GM12872 (cell line): ENCODE data around the gene RAB13.

Source experiments
- CTCF ChIP-seq: IDR thresholded peaks from 3 replicates; pipeline ENCODE4 v1.5.1; 2011; ENCODE audit warnings: low read depth, mild to moderate bottlenecking, low read length, moderate library complexity; ENCODE audit not compliant: insufficient read depth

Gene RAB13

GRCh38 chr1:153968972-153969371 lies 17.2 kb downstream of the RAB13 start:
- TF ChIP-seq CTCF: no peak

DNA sequence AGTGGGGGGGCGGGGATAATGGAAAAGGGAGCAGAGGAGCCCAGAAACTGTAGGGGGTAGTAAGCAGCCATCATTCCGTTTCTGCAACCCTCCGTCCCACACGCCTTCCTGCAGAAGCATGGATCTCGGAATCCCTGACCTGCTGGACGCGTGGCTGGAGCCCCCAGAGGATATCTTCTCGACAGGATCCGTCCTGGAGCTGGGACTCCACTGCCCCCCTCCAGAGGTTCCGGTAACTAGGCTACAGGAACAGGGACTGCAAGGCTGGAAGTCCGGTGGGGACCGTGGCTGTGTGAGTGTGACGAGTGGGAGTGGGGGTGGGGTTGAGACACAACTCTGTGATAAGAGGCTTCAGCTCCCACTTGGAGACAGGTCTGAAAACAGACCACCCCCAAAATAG lies 17.7 kb downstream of the RAB13 start:
- no peak for TF ChIP-seq CTCF

- no peak for TF ChIP-seq CTCF
Measured at GRCh38 chr1:153968000-153968363, 18.2 kb downstream of the RAB13 start.

DNA sequence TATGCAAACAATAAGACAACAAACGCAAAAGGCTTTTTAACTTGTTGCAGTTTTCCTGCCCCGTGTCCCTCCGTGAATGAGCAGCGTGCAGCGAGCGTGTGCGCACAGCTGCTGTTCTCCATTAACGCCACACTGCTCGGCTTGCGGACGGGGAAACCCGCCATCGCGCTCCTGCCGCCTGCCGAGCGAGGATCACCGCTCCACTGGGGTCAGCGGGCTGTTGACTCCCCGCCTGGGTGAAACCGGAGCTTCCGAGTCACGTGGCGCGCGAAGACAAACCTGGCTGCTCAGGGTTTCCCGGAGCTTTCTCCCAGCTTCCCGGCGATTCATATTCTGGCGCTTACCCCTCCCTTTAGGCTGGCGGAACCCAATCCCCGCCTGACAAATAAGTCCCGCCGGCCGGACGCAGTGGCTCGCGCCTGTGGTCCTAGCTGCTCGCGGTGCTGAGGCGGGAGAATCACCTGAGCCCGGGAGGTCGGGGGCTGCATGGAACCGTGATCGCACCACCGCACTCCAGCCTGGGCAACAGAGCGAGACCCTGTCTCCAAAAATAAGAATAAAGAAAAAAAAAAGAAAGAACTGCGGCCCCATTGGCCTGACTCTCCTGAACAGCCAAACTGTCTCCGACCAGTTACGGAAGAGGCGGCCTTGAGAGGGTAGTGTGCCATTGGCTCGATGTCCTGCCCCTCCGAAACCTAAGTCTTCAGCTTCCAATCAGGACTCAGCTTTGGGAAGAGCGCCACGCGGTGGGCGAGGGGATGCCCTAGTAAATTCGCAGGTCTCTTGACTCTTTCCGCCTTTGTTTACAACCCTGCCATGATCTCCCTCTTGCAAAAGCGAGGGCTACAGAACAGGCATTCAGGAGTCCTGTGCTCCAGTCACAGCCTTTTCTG lies 18.8 kb downstream of the RAB13 start, which contains the start of gene CREB3L4:
CREB3L4 (plus strand) TSS at position 796 of the 893 bp plus-strand sequence. CDS start 624 bp downstream, outside the sequence.
- TF ChIP-seq CTCF: peak; percentile 56

- no peak for TF ChIP-seq CTCF
Measured at GRCh38 chr1:153963850-153964331, 22.2 kb downstream of the RAB13 start.

DNA sequence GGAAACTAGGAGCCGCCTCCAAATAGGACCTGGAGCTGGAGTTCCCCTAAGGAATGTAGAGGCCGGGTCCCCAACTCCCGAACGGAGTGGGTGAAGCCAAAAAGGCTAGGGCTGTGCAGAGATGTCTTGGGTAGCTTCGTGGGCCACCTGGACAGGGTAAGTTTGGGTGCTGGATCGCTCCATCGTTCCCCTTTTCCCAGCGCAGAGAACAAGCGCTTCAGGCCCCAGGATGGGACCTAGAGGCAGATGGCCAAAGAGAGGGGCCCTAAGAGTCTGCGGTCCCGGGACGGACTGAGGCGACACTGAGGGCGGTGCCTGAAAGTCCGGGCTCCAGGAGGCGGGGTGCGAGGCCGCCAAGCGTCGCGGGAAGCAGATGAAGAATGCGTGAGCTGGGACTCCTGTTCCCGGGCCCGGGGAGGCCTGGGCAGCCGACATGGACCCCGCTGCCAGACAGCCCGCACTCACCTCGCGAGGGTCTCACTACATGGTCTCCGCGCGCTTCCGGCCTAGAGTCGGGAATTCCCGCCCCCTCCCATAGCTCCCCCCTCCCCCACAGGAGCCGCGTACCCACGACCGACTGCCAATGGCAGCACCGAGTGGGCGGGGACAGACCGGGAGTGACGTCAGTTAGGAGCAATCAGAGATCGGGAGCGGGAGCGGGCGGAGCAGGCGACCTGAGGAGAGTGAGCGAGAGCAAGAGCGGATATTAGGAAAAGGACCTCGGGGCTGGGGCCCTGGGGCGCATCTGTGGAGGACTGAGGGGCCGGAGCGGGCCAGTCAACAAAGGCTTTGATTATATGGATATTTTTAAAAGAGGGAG lies 22.9 kb downstream of the RAB13 start, which contains the start of gene SLC39A1:
SLC39A1 (minus strand) TSS at position 508 of the 820 bp plus-strand sequence. CDS start 822 bp downstream, outside the sequence.
- TF ChIP-seq CTCF: no peak
